Ascending aorta (tissue), 2 donors: Measurements from ENCODE around the gene PKD1. TPM values are rescaled to one million over a fixed set of nuclear protein-coding genes. Genes with fewer than 3 reads are reported as not detected.

Experiments
- DNase-seq, 2 donors: peaks; one replicate each; pipeline ENCODE4 v3.0.0-alpha.2; 2019; ENCODE audit warnings: low spot score in 2 of 2
- H3K27ac ChIP-seq, 2 donors: fragments of 200-600 bp; sonication (generic); one replicate each; pipeline ENCODE4 v1.5.1; 2016 to 2017; ENCODE audit warnings: mild to moderate bottlenecking in 1 of 2
- H3K27me3 ChIP-seq: fragments of 200-600 bp; sonication (generic); one replicate; pipeline ENCODE4 v1.5.1; 2017
- H3K36me3 ChIP-seq, 2 donors: fragments of 200-600 bp; sonication (generic); one replicate each; pipeline ENCODE4 v1.5.1; 2016
- H3K4me1 ChIP-seq, 2 donors: fragments of 200-600 bp; sonication (generic); one replicate each; pipeline ENCODE4 v1.5.1; 2016 to 2017; ENCODE audit warnings: mild to moderate bottlenecking in 1 of 2
- H3K4me3 ChIP-seq, 2 donors: fragments of 200-600 bp; sonication (generic); one replicate each; pipeline ENCODE4 v1.5.1; 2016 to 2017; ENCODE audit warnings: mild to moderate bottlenecking in 1 of 2
- H3K9me3 ChIP-seq, 2 donors: fragments of 200-600 bp; sonication (generic); one replicate each; pipeline ENCODE4 v1.5.1; 2016
- CTCF ChIP-seq, 3 experiments: fragments of 200-600 bp in 2 of 3; fragments of 450-650 bp in 1 of 3; sonication (generic) in 2 of 3; IDR thresholded peaks; one replicate each; pipeline ENCODE4 v1.5.1; 2016 to 2019; ENCODE audit warnings: antibody characterized with exemption in 3 of 3, mild to moderate bottlenecking in 1 of 3, moderate library complexity in 1 of 3
- intact Hi-C: fragments of 100-400 bp; cut with DNase I; formaldehyde crosslinking; loops from one replicate; pipeline ENCODE4 v1.15.1; 2023
- total RNA-seq: library from RNA; depleted of rRNA; stranded (reverse); fragments of >200 nt; gene quantifications from one replicate; pipeline ENCODE4 v1.1.0, GENCODE V29; 2016

Gene PKD1
- total RNA-seq, 1 donor from 2014 or later: 551 TPM

DNA sequence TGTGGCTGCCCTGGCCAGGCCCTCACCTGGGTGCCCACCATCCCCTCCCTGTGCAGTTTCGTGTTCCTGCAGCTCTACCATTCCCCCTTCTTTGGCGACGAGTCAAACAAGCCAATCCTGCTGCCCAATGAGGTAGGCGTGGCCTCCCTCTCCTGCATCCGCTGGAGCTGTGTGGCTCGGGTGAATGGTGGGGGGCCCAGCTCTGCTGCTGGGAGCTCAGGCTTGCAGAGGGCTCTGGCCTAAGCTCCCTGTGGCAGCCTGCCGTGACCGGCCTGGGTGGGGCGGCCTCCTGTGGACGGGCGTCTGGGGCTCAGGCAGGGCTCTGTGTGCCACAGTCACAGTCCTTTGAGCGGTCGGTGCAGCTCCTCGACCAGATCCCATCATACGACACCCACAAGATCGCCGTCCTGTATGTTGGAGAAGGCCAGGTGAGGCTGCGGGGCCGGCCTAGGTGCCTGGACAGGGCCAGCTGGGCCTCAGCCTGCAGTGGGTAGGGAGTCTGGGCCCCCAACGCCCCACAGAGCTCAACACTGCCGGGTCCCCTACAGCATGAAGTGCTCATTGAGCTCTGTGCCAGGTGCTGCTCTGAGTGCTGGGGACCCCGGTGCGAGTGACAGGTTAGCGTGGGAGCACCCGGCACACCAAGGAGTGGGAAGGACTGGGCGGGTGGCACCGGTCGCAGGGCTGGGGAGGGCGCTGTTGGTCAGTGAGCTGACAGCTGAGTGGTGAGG, 50.6 kb downstream of the PKD1 start:
- no peaks in the 10 kb centered on the region for H3K4me1 ChIP-seq
- no peak overlapping the region for H3K4me3 ChIP-seq
- H3K9me3 ChIP-seq: no peaks in the 10 kb centered on the region
- H3K27me3 ChIP-seq: no peaks in the 10 kb centered on the region
- H3K27ac ChIP-seq: no peak overlapping the region
- no peak for TF ChIP-seq CTCF (IDR thresholded peaks at IDR 0.05)
- H3K36me3 ChIP-seq: peaks cover 67 to 80% of the 10 kb centered on the region in 2 donors
- intact Hi-C loops: no loop called here
- no peak for DNase-seq

DNA sequence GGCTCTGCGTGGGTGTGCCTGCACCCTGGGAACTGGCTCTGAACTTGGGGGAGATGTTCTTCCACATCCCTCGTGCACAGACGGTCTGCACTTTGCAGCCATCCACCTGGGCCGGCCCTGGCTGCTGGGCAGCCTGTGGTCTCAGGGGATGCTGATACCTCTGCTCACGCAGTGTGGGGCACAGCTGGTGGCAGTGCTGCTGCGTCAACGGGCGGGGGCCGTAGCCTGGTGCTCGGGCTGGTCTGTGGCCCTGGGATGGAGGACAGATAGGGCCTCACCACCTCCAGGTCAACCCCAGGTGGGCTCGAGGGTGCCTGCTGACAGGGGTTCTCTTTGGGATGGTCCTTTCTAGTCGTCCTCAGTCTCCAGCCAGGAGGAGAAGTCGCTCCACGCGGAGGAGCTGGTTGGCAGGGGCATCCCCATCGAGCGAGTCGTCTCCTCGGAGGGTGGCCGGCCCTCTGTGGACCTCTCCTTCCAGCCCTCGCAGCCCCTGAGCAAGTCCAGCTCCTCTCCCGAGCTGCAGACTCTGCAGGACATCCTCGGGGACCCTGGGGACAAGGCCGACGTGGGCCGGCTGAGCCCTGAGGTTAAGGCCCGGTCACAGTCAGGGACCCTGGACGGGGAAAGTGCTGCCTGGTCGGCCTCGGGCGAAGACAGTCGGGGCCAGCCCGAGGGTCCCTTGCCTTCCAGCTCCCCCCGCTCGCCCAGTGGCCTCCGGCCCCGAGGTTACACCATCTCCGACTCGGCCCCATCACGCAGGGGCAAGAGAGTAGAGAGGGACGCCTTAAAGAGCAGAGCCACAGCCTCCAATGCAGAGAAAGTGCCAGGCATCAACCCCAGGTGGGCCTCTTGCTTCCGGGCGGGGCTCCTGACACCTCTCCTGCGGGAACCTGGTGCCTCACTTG, 51.6 kb downstream of the PKD1 start:
- no peak for TF ChIP-seq CTCF (IDR thresholded peaks at IDR 0.05)
- Histone ChIP-seq H3K36me3 (peaks cover 65 to 80% of the 10 kb centered on the region in 2 donors), H3K27me3 (no peaks in the 10 kb centered on the region), H3K4me1 (no peaks in the 10 kb centered on the region), H3K27ac (no peak overlapping the region), H3K4me3 (no peak overlapping the region), H3K9me3 (no peaks in the 10 kb centered on the region)
- intact Hi-C loops: no loop called here
- no peak for DNase-seq

GRCh38 chr16:2083409-2083808, 52.3 kb downstream of the PKD1 start:
- DNase-seq: no peak
- Histone ChIP-seq H3K27me3 (no peaks in the 10 kb centered on the region), H3K4me3 (no peak overlapping the region), H3K4me1 (no peaks in the 10 kb centered on the region), H3K9me3 (no peaks in the 10 kb centered on the region), H3K36me3 (peaks cover 64 to 80% of the 10 kb centered on the region in 2 donors), H3K27ac (no peak overlapping the region)
- intact Hi-C loops: no loop called here
- no peak for TF ChIP-seq CTCF (IDR thresholded peaks at IDR 0.05)

DNA sequence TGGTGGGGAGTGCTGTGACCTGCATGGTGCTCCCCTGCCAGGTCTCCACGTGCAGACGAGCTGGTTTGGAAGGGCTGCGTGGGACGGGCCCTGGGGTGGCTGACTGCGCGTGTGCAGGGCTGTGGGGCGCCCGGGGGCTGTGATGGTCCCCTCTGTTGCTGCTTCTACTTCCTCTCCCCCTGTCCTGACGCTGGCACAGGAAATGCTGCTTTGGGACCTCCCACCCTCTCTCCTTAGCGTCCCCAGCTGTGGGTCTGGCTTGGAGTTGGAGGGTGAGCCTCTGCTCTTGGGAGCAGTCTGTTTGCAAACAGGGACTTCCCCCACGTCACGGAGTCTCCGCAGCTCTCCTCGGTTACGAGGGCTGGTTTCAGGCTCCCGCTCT, 52.7 kb downstream of the PKD1 start:
- Histone ChIP-seq H3K27ac (no peak overlapping the region), H3K4me3 (no peak overlapping the region), H3K36me3 (peaks cover 60 to 80% of the 10 kb centered on the region in 2 donors), H3K27me3 (no peaks in the 10 kb centered on the region), H3K9me3 (no peaks in the 10 kb centered on the region), H3K4me1 (no peaks in the 10 kb centered on the region)
- no peak for DNase-seq
- TF ChIP-seq CTCF (IDR thresholded peaks at IDR 0.05): no peak
- intact Hi-C loops: no loop called here

GRCh38 chr16:2082171-2082982, 53.3 kb downstream of the PKD1 start:
- TF ChIP-seq CTCF (IDR thresholded peaks at IDR 0.05): no peak

More at GRCh38 chr16:2082171-2082982, 53.3 kb downstream of the PKD1 start:
- H3K27ac ChIP-seq: no peak overlapping the region
- H3K4me3 ChIP-seq: no peak overlapping the region
- no peaks in the 10 kb centered on the region for H3K9me3 ChIP-seq
- peaks cover 61 to 80% of the 10 kb centered on the region in 2 donors for H3K36me3 ChIP-seq
- no peaks in the 10 kb centered on the region for H3K4me1 ChIP-seq
- DNase-seq: no peak
- H3K27me3 ChIP-seq: no peaks in the 10 kb centered on the region
- intact Hi-C loops: no loop called here
